Measurements from ENCODE around the gene NRTN. TPM values are rescaled to one million over a fixed set of nuclear protein-coding genes. Genes with fewer than 3 reads are reported as not detected.
"Not testable (repeated sequence)": the region's sequence is repeated elsewhere in the genome, so short reads cannot be mapped to it uniquely, and the experiment has no call there.

The NRTN gene
- total RNA-seq, 4 donors from 2014 or later = 0.82 to 3.8 (median 1.5) TPM

DNA sequence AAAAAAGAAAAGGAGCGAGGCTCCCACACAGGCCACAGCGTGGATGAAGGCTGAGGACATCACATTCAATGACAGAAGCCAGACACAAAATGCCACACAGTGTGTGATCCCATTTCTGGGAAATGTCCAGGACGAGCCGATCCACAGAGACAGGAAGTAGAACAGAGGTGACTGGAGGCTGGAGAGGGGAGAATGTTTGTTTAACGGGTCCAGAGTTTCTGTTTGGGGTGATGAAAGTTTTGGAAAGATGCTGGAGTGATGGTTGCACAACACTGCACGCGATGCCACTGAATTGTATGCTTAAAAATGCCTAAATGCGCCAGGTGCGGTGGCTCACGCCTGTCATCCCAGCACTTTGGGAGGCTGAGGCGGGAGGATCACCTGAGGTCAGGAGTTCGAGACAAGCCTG lies 66.1 kb downstream of the NRTN start:
- intact Hi-C loops (cut with DNase I; ENCODE audit: low total_unique reads) (no loop called here), in situ Hi-C loops (cut with MboI; ENCODE audit: low pct_ligation_motif_present in 1 of 4, low pct_unique_long_range_greater_than_20kb in 1 of 4, low sequenced_read_pairs in 3 of 4) (no loop called here)
- Histone ChIP-seq H3K9me3 (no peaks in the 10 kb centered on the region), H3K36me3 (no peaks in the 10 kb centered on the region), H3K4me1 (no peaks in the 10 kb centered on the region), H3K4me3 (no peak overlapping the region), H3K27ac (peak overlapping the region in 2 of 4 donors; percentile 37 to 48), H3K27me3 (no peaks in the 10 kb centered on the region)
- TF ChIP-seq POLR2A (IDR thresholded peaks at IDR 0.05) (no peak), POLR2AphosphoS5 (IDR thresholded peaks at IDR 0.05) (peak; percentile 27 to 77 (median 59)), EP300 (IDR thresholded peaks at IDR 0.05; ENCODE audit: low read depth) (peak; percentile 39)
- 59 to 73% methylated on average over 8 to 12 of the region's 12 CpGs for WGBS, 2 donors (ENCODE audit: low coverage in 1 of 2)
- DNase-seq = no peak

DNA sequence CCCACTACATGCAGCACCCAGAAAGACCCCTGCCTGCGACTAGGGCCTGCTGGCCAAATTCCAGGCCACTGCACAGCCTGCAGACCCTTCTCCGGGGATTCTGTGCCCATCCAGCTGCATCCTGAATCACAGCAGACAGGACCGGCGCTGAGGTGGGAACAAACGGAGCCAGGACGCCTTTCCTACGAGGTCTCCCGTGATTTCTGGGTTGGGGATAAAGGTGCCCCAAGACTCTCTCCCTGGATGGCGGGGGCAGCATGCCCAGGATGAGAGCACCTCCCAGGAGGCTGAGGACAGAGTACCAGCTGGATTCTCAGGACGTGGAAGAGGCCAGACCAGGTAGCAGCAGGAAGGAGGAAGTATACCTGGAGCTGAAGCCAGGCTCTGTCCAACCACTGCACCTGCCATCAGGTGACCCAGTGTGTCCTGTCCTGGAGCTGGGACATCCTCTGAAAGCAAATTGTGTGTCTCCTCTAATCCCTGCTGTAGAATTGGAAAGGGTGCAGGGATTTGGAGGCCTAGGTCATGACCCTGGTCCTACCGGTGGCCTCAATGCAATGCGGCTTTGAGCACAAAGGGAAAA lies 68.8 kb downstream of the NRTN start:
- in situ Hi-C loops (cut with MboI; ENCODE audit: low pct_ligation_motif_present in 1 of 4, low pct_unique_long_range_greater_than_20kb in 1 of 4, low sequenced_read_pairs in 3 of 4) = no loop called here
- no peak overlapping the region for H3K27ac ChIP-seq

DNA sequence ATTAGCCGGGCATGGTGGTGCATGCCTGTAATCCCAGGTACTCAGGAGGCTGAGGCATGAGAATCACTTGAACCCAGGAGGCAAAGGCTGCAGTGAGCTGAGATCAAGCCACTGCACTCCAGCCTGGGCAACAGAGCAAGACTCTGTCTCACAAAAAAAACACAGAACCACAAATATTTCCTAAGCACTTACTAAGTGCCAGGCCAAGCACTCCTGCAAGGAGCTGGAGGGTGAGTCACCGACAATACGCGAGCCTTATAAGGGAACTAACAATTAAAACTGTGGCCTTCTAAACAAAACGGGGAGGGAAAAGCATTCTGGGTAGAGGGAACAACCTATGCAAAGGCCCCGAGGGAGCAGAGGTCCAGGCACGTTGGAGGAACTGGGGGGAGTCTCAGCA lies 69.6 kb downstream of the NRTN start:
- intact Hi-C loops (cut with DNase I; ENCODE audit: low total_unique reads); H3K27ac ChIP-seq; H3K4me1 ChIP-seq; H3K36me3 ChIP-seq; DNase-seq; in situ Hi-C loops (cut with MboI; ENCODE audit: low pct_ligation_motif_present in 1 of 4, low pct_unique_long_range_greater_than_20kb in 1 of 4, low sequenced_read_pairs in 3 of 4); H3K9me3 ChIP-seq; H3K4me3 ChIP-seq: not testable (repeated sequence)
- peaks cover 19% of the 10 kb centered on the region for H3K27me3 ChIP-seq
- WGBS, 2 donors (ENCODE audit: low coverage in 1 of 2) = 69 to 73% methylated on average over 7 of the region's 7 CpGs

More for the DNA sequence above, 68.8 kb downstream of the NRTN start:
- H3K4me1 ChIP-seq = no peaks in the 10 kb centered on the region
- H3K9me3 ChIP-seq = no peaks in the 10 kb centered on the region
- no peak for DNase-seq
- 89% methylated on average over 12 of the region's 12 CpGs; no CpG with 5 or more reads in 1 of the 2 donors for WGBS, 2 donors (ENCODE audit: low coverage in 1 of 2)
- TF ChIP-seq, protein P1, sequence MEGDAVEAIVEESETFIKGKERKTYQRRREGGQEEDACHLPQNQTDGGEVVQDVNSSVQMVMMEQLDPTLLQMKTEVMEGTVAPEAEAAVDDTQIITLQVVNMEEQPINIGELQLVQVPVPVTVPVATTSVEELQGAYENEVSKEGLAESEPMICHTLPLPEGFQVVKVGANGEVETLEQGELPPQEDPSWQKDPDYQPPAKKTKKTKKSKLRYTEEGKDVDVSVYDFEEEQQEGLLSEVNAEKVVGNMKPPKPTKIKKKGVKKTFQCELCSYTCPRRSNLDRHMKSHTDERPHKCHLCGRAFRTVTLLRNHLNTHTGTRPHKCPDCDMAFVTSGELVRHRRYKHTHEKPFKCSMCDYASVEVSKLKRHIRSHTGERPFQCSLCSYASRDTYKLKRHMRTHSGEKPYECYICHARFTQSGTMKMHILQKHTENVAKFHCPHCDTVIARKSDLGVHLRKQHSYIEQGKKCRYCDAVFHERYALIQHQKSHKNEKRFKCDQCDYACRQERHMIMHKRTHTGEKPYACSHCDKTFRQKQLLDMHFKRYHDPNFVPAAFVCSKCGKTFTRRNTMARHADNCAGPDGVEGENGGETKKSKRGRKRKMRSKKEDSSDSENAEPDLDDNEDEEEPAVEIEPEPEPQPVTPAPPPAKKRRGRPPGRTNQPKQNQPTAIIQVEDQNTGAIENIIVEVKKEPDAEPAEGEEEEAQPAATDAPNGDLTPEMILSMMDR (IDR thresholded peaks at IDR 0.05) = no peak
- TF ChIP-seq POLR2AphosphoS5 (IDR thresholded peaks at IDR 0.05) (no peak), EP300 (IDR thresholded peaks at IDR 0.05; ENCODE audit: low read depth) (no peak), POLR2A (IDR thresholded peaks at IDR 0.05) (no peak)
- H3K36me3 ChIP-seq = no peaks in the 10 kb centered on the region
- H3K27me3 ChIP-seq = peaks cover 15% of the 10 kb centered on the region
- intact Hi-C loops (cut with DNase I; ENCODE audit: low total_unique reads) = no loop called here
- H3K4me3 ChIP-seq = no peak overlapping the region

DNA sequence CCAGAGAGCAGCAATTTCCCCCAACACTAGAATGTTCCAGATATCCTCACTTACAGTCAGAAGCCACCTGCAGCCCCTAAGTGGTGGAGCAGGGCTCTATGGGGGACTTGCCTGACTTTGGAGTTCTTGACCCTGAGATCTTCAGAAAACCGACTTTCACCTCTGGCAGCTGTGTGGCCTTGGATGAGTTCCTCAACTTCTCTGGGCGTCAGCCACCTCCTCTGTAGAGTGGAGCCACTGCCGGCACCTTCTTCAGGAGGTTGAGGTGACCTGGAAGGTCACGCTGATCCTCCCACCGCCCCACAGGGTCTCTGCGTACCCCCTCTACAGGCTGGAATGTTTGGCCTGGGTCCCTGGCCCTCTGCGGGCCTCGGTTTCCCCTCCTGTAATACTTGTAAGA lies 72.6 kb downstream of the NRTN start:
- intact Hi-C loops (cut with DNase I; ENCODE audit: low total_unique reads) = no loop called here
- H3K9me3 ChIP-seq = no peaks in the 10 kb centered on the region
- TF ChIP-seq EP300 (IDR thresholded peaks at IDR 0.05; ENCODE audit: low read depth) (no peak), POLR2AphosphoS5 (IDR thresholded peaks at IDR 0.05) (no peak), POLR2A (IDR thresholded peaks at IDR 0.05) (no peak)
- TF ChIP-seq, protein P1 (IDR thresholded peaks at IDR 0.05) = no peak
- H3K36me3 ChIP-seq = no peaks in the 10 kb centered on the region
- in situ Hi-C loops (cut with MboI; ENCODE audit: low pct_ligation_motif_present in 1 of 4, low pct_unique_long_range_greater_than_20kb in 1 of 4, low sequenced_read_pairs in 3 of 4) = no loop called here
- WGBS, 2 donors (ENCODE audit: low coverage in 1 of 2) = 82% methylated on average over 8 of the region's 8 CpGs; no CpG with 5 or more reads in 1 of the 2 donors
- no peak for DNase-seq
- no peak overlapping the region for H3K4me3 ChIP-seq
- H3K4me1 ChIP-seq = peaks cover 12 to 15% (median 13%) of the 10 kb centered on the region in 4 donors
- peaks cover 44% of the 10 kb centered on the region for H3K27me3 ChIP-seq
- no peak overlapping the region for H3K27ac ChIP-seq

DNA sequence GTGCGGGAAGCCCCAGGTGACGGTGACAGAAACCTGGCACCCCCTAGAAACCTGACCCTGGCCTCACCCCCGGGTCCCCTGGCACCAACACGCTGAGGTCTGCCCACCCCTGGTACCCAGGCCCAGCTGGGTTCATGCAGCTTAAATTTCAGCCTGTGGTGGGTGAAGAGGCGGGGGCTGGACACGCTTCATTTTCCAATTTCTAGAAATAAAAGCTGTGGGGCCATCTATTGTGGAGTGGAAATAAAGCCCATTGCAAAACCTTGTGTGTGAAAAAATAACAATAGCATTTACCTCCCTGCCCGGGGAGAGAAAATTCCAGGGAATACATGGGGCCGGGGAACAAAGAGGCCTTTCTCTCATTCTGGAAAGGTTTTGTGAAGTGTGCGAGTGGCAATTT lies 73.0 kb downstream of the NRTN start:
- H3K4me3 ChIP-seq = no peak overlapping the region
- in situ Hi-C loops (cut with MboI; ENCODE audit: low pct_ligation_motif_present in 1 of 4, low pct_unique_long_range_greater_than_20kb in 1 of 4, low sequenced_read_pairs in 3 of 4) (no loop called here), intact Hi-C loops (cut with DNase I; ENCODE audit: low total_unique reads) (no loop called here)
- H3K9me3 ChIP-seq = no peaks in the 10 kb centered on the region
- peaks cover 45% of the 10 kb centered on the region for H3K27me3 ChIP-seq
- TF ChIP-seq, protein P1 (IDR thresholded peaks at IDR 0.05) = no peak
- TF ChIP-seq POLR2A (IDR thresholded peaks at IDR 0.05) (no peak), EP300 (IDR thresholded peaks at IDR 0.05; ENCODE audit: low read depth) (no peak), POLR2AphosphoS5 (IDR thresholded peaks at IDR 0.05) (no peak)
- H3K27ac ChIP-seq = no peak overlapping the region
- H3K4me1 ChIP-seq = peaks cover 12 to 15% (median 13%) of the 10 kb centered on the region in 4 donors
- DNase-seq = no peak
- WGBS, 2 donors (ENCODE audit: low coverage in 1 of 2) = 75 to 87% methylated on average over 9 of the region's 9 CpGs
- no peaks in the 10 kb centered on the region for H3K36me3 ChIP-seq

Other genes starting within 250 kb of the NRTN start
- 10 to 100 TPM in 3 of 4 donors, not detected in 1; 13.2 to 45.3 (median 22.7) TPM for gene TINCR, start 237.1 kb upstream of the NRTN start, total RNA-seq
- gene SAFB2, start 182.3 kb upstream of the NRTN start, total RNA-seq = 100 to 1,000 TPM in 2 of 4 donors, 10 to 100 TPM in 2; 64.0 to 283 (median 124) TPM
- gene SAFB, start 182.0 kb upstream of the NRTN start, total RNA-seq = 100 to 1,000 TPM in 3 of 4 donors, 10 to 100 TPM in 1; 90.5 to 368 (median 185) TPM
- 10 to 100 TPM; 30.3 to 73.5 (median 52.6) TPM for gene MICOS13, start 124.6 kb upstream of the NRTN start, total RNA-seq
- 10 to 100 TPM; 10.8 to 30.1 (median 16.6) TPM for gene HSD11B1L, start 124.0 kb upstream of the NRTN start, total RNA-seq
- gene RPL36, start 114.8 kb upstream of the NRTN start, total RNA-seq = 100 to 1,000 TPM in 3 of 4 donors, 10 to 100 TPM in 1; 87.9 to 636 (median 329) TPM
- gene LONP1, start 84.9 kb upstream of the NRTN start, total RNA-seq = 100 to 1,000 TPM in 1 of 4 donors, 10 to 100 TPM in 3; 28.7 to 164 (median 39.8) TPM
- gene CATSPERD, start 84.4 kb upstream of the NRTN start, total RNA-seq = not detected
- gene PRR22, start 20.3 kb upstream of the NRTN start, total RNA-seq = 10 to 100 TPM in 1 of 4 donors, 1 to 10 TPM in 3; 1.1 to 10.5 (median 1.6) TPM
- gene DUS3L, start 13.9 kb upstream of the NRTN start, total RNA-seq = 10 to 100 TPM; 28.3 to 86.6 (median 56.6) TPM
- gene FUT6, start 34.6 kb downstream of the NRTN start, total RNA-seq = 100 to 1,000 TPM in 2 of 4 donors, 10 to 100 TPM in 2; 71.9 to 251 (median 115) TPM
- 100 to 1,000 TPM; 180 to 222 (median 191) TPM for gene FUT3, start 46.4 kb downstream of the NRTN start, total RNA-seq
- gene FUT5, start 65.5 kb downstream of the NRTN start, total RNA-seq = 1 to 10 TPM in 1 of 4 donors, not detected in 3; 4.8 TPM
- 100 to 1,000 TPM; 149 to 352 (median 235) TPM for gene NDUFA11, start 98.7 kb downstream of the NRTN start, total RNA-seq
- 10 to 100 TPM in 2 of 4 donors, 1 to 10 TPM in 2; 8.9 to 59.5 (median 18.4) TPM for gene VMAC, start 99.8 kb downstream of the NRTN start, total RNA-seq
- gene CAPS, start 109.2 kb downstream of the NRTN start, total RNA-seq = 10 to 100 TPM; 24.6 to 57.3 (median 38.0) TPM
- 100 to 1,000 TPM in 1 of 4 donors, 10 to 100 TPM in 3; 58.9 to 175 (median 65.0) TPM for gene RANBP3, start 173.1 kb downstream of the NRTN start, total RNA-seq

All from transverse colon (tissue), 4 donors.